MCF 10A (cell line): ENCODE measurements around the gene SLC25A27. TPM values are rescaled to one million over a fixed set of nuclear protein-coding genes. Genes with fewer than 3 reads are reported as not detected.
"Not testable (repeated sequence)": the region's sequence is repeated elsewhere in the genome, so short reads cannot be mapped to it uniquely, and the experiment has no call there.

Experiments
- BruUV-seq: library from RNA; stranded (reverse); fragments of 400-500 nt; replicated peaks from 2 replicates; lab custom pipeline; 2021; lab: Mats Ljungman, UMichigan
- CTCF ChIA-PET: fragments of 300-600 bp; sonication (Branson Sonifier 250); formaldehyde crosslinking; extraction: SDS; loops from one replicate; lab custom pipeline; 2021; ENCODE audit warnings: antibody characterized with exemption, inconsistent platforms; lab: Yijun Ruan, JAX
- POLR2A ChIA-PET: fragments of 300-600, 350-650 bp; sonication (Branson Sonifier 250); formaldehyde crosslinking; extraction: SDS; loops from one replicate; lab custom pipeline; 2020; ENCODE audit warnings: antibody characterized with exemption, inconsistent platforms; lab: Yijun Ruan, JAX
- DNase-seq: peaks from one replicate; pipeline ENCODE4 v3.0.0-alpha.2; 2018; ENCODE audit not compliant: unreplicated experiment
- H3K27ac Mint-ChIP-seq: one replicate; pipeline ENCODE4 v1.8.0; 2022; ENCODE audit warnings: mild to moderate bottlenecking, low read depth, mixed read lengths; ENCODE audit not compliant: unreplicated experiment
- H3K27me3 Mint-ChIP-seq: one replicate; pipeline ENCODE4 v1.8.0; 2022; ENCODE audit warnings: mixed read lengths; ENCODE audit not compliant: insufficient read depth, unreplicated experiment
- H3K36me3 Mint-ChIP-seq: one replicate; pipeline ENCODE4 v1.8.0; 2022; ENCODE audit warnings: mild to moderate bottlenecking, moderate library complexity, mixed read lengths; ENCODE audit not compliant: insufficient read depth, unreplicated experiment
- H3K4me1 Mint-ChIP-seq: one replicate; pipeline ENCODE4 v1.8.0; 2022; ENCODE audit warnings: mixed read lengths; ENCODE audit not compliant: insufficient read depth, unreplicated experiment
- H3K4me3 Mint-ChIP-seq: one replicate; pipeline ENCODE4 v1.8.0; 2022; ENCODE audit warnings: mild to moderate bottlenecking, moderate library complexity, mixed read lengths; ENCODE audit not compliant: unreplicated experiment
- H3K9me3 Mint-ChIP-seq: one replicate; pipeline ENCODE4 v1.8.0; 2022; ENCODE audit warnings: mixed read lengths; ENCODE audit not compliant: unreplicated experiment
- intact Hi-C: fragments of 100-400 bp; cut with micrococcal nuclease; formaldehyde crosslinking; loops from 2 replicates; pipeline ENCODE4 v1.14.1; 2022
- total RNA-seq: library from RNA; stranded (reverse); gene quantifications from 2 replicates; pipeline ENCODE4 v1.2.3, GENCODE V29; 2022
- TF ChIP-seq, protein P1 (sequence below): fragments of 200-600 bp; IDR thresholded peaks from one replicate; pipeline ENCODE4 v1.8.0; 2022; ENCODE audit warnings: antibody characterized with exemption, mild to moderate bottlenecking; ENCODE audit not compliant: unreplicated experiment

SLC25A27 gene
- total RNA-seq, 1 experiment from 2014 or later = 21.7 TPM

DNA sequence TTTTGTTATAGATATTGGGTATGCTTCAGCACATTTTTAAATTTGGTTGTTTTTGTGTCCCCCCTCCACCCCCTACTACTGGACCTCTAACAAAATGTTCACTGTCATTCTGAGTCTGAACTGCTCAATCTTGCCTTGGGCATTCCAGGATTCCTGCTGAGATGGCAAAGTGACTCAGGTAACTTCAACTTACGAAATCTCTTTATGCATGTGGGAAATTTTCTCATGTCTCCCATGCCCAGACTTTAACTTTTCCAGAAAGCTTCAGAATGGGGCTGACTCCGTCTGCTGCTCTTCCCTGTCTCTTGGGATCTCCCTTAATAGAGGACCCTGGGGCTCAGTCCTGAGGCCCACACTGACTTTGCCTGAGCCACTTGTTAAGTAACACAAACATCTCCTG lies 14.1 kb upstream of the SLC25A27 start:
- CTCF ChIA-PET = interaction anchor here (0.7 kb wide), 1 partner anchor 627 kb away, joined by 3 read pairs; no protein-coding TSS in a partner anchor
- POLR2A ChIA-PET = interaction anchor here (0.7 to 8.1 kb wide), 5 partner anchors 12 to 405 kb away, joined by 3 to 168 read pairs (median 4); partner anchors contain the start of genes CYP39A1 and SLC25A27
- intact Hi-C loops = no loop called here
- Mint-ChIP-seq H3K9me3 (no peaks in the 10 kb centered on the region), H3K27me3 (no peaks in the 10 kb centered on the region), H3K27ac (peak overlapping the region; percentile 98), H3K36me3 (peaks cover 4% of the 10 kb centered on the region), H3K4me3 (peak overlapping the region; percentile 35), H3K4me1 (peaks cover 38% of the 10 kb centered on the region)
- no TSS peak for BruUV-seq
- peak; percentile 92 for DNase-seq
- TF ChIP-seq, protein P1, sequence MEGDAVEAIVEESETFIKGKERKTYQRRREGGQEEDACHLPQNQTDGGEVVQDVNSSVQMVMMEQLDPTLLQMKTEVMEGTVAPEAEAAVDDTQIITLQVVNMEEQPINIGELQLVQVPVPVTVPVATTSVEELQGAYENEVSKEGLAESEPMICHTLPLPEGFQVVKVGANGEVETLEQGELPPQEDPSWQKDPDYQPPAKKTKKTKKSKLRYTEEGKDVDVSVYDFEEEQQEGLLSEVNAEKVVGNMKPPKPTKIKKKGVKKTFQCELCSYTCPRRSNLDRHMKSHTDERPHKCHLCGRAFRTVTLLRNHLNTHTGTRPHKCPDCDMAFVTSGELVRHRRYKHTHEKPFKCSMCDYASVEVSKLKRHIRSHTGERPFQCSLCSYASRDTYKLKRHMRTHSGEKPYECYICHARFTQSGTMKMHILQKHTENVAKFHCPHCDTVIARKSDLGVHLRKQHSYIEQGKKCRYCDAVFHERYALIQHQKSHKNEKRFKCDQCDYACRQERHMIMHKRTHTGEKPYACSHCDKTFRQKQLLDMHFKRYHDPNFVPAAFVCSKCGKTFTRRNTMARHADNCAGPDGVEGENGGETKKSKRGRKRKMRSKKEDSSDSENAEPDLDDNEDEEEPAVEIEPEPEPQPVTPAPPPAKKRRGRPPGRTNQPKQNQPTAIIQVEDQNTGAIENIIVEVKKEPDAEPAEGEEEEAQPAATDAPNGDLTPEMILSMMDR = no peak

DNA sequence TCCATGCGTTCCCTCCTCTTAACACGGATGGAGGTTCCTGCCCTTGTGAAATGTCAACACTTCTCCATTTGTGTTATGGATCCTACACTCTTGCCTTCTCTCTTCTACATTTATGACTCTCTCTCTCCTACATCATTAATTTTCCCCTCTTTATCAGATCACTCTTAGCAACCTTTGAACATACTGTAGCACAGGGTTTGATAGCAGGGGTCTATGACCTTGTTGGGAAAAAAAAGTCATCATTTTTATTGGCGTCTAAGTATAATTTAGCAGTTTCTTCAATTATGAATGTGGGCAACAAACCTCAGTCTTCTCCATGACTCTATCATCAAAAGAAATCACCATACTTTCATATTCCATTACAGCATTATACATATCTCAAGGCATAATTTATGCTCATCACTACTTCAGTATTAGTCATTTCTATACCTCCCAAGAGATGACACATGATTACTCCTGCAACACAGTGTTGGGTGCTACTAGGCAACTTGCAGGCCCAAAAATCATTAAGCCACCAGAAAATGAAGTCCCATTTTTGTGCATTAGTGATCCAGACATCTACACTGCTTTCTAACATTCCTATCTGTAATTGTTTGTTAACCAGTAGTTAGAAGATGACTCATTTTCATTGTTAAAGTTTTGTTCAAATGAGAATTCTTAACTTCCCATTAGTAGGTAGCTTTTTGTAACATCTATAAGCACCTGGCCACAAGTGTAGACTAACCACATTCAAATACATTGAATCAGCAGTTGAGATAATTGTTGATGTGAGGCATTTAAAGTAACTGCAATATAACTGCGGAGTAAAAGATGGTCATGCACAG lies 9.6 kb upstream of the SLC25A27 start:
- H3K27me3 Mint-ChIP-seq = no peaks in the 10 kb centered on the region
- TF ChIP-seq, protein P1 = no peak

DNA sequence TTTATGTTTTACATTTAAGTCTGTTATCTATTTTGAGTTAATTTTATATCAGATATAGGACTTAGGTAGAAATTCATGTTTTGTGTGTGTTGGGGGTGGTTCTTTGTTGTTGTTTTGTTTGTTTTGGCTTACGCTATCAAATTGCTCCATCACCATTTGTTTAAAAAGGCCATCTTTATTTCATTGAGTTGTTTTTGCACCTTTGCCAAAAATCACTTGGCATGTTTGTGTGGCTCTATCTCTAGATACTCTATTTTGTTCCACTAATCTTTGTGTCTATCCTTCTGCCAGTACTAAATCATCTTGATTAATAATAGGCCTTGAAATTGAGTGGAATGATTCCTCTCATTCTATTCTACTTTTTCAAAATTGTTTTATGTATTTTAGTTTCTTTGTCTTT lies 7.5 kb upstream of the SLC25A27 start:
- intact Hi-C loops = no loop called here
- TF ChIP-seq, protein P1 = no peak
- no peak overlapping the region for H3K27ac Mint-ChIP-seq

More for the DNA sequence above, 9.6 kb upstream of the SLC25A27 start:
- ChIA-PET CTCF (interaction anchor here (1.1 kb wide), 1 partner anchor 7 kb away, joined by 3 read pairs; no protein-coding TSS in a partner anchor), POLR2A (interaction anchor here (1.1 to 8.1 kb wide), 2 partner anchors 8 to 621 kb away, joined by 3 to 168 read pairs; partner anchors contain the start of genes CYP39A1 and SLC25A27)
- Mint-ChIP-seq H3K9me3 (no peaks in the 10 kb centered on the region), H3K4me1 (peaks cover 29% of the 10 kb centered on the region), H3K27ac (no peak overlapping the region), H3K36me3 (peaks cover 10% of the 10 kb centered on the region), H3K4me3 (no peak overlapping the region)
- no TSS peak for BruUV-seq
- intact Hi-C loops = no loop called here
- peak; percentile 28 for DNase-seq

DNA sequence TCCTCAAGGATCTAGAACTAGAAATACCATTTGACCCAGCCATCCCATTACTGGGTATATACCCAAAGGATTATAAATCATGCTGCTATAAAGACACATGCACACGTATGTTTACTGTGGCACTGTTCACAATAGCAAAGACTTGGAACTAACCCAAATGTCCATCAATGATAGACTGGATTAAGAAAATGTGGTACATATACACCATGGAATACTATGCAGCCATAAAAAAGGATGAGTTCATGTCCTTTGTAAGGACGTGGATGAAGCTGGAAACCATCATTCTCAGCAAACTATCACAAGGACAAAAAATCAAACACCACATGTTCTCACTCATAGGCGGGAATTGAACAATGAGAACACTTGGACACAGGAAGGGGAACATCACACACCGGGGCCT lies 4.7 kb upstream of the SLC25A27 start:
- POLR2A ChIA-PET = interaction anchor here (5.7 kb wide), 1 partner anchor 8 kb away, joined by 168 read pairs; no protein-coding TSS in a partner anchor
- H3K9me3 Mint-ChIP-seq, intact Hi-C loops, CTCF ChIA-PET, BruUV-seq, H3K27ac Mint-ChIP-seq, H3K4me3 Mint-ChIP-seq, DNase-seq, H3K27me3 Mint-ChIP-seq: not testable (repeated sequence)
- H3K36me3 Mint-ChIP-seq = peaks cover 10% of the 10 kb centered on the region
- peaks cover 27% of the 10 kb centered on the region for H3K4me1 Mint-ChIP-seq

More for the DNA sequence above, 7.5 kb upstream of the SLC25A27 start:
- ChIA-PET CTCF (no interaction called here), POLR2A (no interaction called here)
- DNase-seq = peak; percentile 48
- Mint-ChIP-seq H3K9me3 (no peaks in the 10 kb centered on the region), H3K4me3 (no peak overlapping the region), H3K27me3 (no peaks in the 10 kb centered on the region), H3K4me1 (peaks cover 30% of the 10 kb centered on the region), H3K36me3 (peaks cover 10% of the 10 kb centered on the region)
- no TSS peak for BruUV-seq
